Measurements from ENCODE around the gene ADRM1.

DNA sequence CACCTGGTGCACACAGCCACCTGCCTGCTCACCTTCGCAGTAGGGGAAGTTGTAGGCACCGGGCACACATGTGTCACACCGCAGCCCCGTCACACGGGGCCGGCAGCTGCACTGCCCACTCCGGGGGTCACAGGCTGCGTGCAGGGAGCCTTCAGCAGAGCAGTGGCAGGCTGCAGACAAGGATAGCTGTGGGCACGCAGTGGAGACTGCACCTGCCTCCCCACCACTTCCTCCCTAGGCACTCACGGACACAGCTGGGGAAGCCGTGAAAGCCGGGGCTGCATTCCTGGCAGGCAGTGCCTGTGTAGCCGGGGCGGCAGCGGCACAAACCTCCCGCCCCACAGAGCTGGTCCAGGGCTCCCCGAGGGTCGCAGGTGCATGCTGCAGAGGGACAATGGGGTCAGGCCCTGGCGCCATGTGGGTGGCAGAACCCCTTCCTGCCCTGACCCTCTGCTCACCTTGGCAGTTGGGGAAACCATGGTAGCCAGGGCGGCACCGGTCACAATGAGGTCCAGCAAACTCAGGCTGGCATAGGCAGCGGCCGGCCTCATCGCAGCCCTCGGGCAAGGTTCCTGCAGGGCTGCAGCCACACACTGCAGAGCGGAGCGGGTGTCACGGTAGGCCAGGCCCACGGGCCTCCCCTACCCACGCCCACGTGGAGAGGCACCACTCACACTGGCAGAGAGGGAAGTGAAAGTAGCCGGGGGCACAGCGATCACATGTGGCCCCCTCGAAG is 34.9 kb downstream of the ADRM1 start:
- no peak for TF ChIP-seq CTCF (conservative IDR thresholded peaks at IDR 0.05; ENCODE audit: low read length)
- no peak for TF ChIP-seq EZH2phosphoT487 (IDR thresholded peaks at IDR 0.05; ENCODE audit: borderline replicate concordance, low read depth, low read length)

Measured in OCI-LY7 (cell line).